Stimulated activated CD8-positive, alpha-beta memory T cell treated with anti-CD3 and anti-CD28 coated beads, Interleukin-7, amount 100 ng/mL, for 48 hours (primary cell): ENCODE results near the gene PPP1R8.
"Not testable (repeated sequence)": the region's sequence is repeated elsewhere in the genome, so short reads cannot be mapped to it uniquely, and the experiment has no call there.

Experiments used
- DNase-seq, 2 donors: peaks; one replicate each; pipeline ENCODE4 v3.0.0-alpha.2; 2020; ENCODE audit warnings: low read depth in 1 of 2; ENCODE audit errors: extremely low read depth in 1 of 2

The PPP1R8 gene

GRCh38 chr1:27831568-27832410 is 1.2 kb downstream of the PPP1R8 start:
- DNase-seq = no peak

- DNase-seq = no peak
These were observed 2.2 kb downstream of the PPP1R8 start for GRCh38 chr1:27832762-27833161.

GRCh38 chr1:27833470-27833869 is 2.9 kb downstream of the PPP1R8 start:
- no peak for DNase-seq

- DNase-seq = no peak
These were observed 4.5 kb downstream of the PPP1R8 start for GRCh38 chr1:27835046-27835445.

- DNase-seq = no peak
These were observed 4.9 kb downstream of the PPP1R8 start for GRCh38 chr1:27835501-27835900.

- no peak for DNase-seq
These were observed 19.4 kb downstream of the PPP1R8 start for GRCh38 chr1:27849951-27850350.

- no peak for DNase-seq
These were observed 24.5 kb downstream of the PPP1R8 start for GRCh38 chr1:27855085-27855484.

- DNase-seq = no peak
These were observed 26.2 kb downstream of the PPP1R8 start for GRCh38 chr1:27856561-27857343.

- DNase-seq = not testable (repeated sequence)
These were observed 27.0 kb downstream of the PPP1R8 start for GRCh38 chr1:27857552-27857951.

GRCh38 chr1:27858072-27858948 is 27.7 kb downstream of the PPP1R8 start:
- peak; percentile 63 to 65 for DNase-seq

GRCh38 chr1:27858949-27859576 is 28.5 kb downstream of the PPP1R8 start:
- DNase-seq = no peak

- DNase-seq = no peak
These were observed 30.9 kb downstream of the PPP1R8 start for GRCh38 chr1:27861436-27861835.

- DNase-seq = no peak
These were observed 31.4 kb downstream of the PPP1R8 start for GRCh38 chr1:27862004-27862403.

- no peak for DNase-seq
These were observed 32.3 kb downstream of the PPP1R8 start for GRCh38 chr1:27862671-27863537.

- DNase-seq = no peak
These were observed 32.9 kb downstream of the PPP1R8 start for GRCh38 chr1:27863538-27863915.

- no peak for DNase-seq
These were observed 33.8 kb downstream of the PPP1R8 start for GRCh38 chr1:27864264-27864895.

GRCh38 chr1:27865821-27866220 is 35.2 kb downstream of the PPP1R8 start:
- no peak for DNase-seq

GRCh38 chr1:27868556-27868931 is 38.0 kb downstream of the PPP1R8 start:
- DNase-seq = no peak
